Heart left ventricle (tissue), 13 donors: ENCODE results near the gene NSD1.

Experiments
- POLR2A ChIP-seq, 2 donors: fragments of 450-650 bp; IDR thresholded peaks; one replicate each; pipeline ENCODE4 v1.6.1; 2017; ENCODE audit warnings: antibody characterized with exemption in 2 of 2, mild to moderate bottlenecking in 2 of 2, moderate library complexity in 2 of 2
- TF ChIP-seq, protein P1 (sequence below), 12 donors: fragments of 200-600 bp; sonication (generic) in 4 of 12; IDR thresholded peaks; one replicate each; pipeline versions ENCODE4 v1.5.0 to v1.8.0; 2018 to 2022; ENCODE audit warnings: antibody characterized with exemption in 12 of 12, mild to moderate bottlenecking in 5 of 12
- donor health status: ischemic (EF 13 %, LVEDD 7.1; RV severe dilation, severe dysfunction).
- donor health status: DM: no; HTN: yes; CAD: no.
- donor health status: DM: no; HTN: no; CAD: no.
- donor health status: ischemic (EF 25% LVEDD 6.9; RV normal size, moderate dysfunction).
- donor health status: ischemic (EF 25% LVEDD 5.7; RV mildly dilated, moderate dysfunction).
- donor health status: ischemic (EF 35%, LVEDD 5.7; RV mildly dilated, moderate dysfunction).
- donor health status: nonischemic (EF 11% LVEDD 7.7; RV severe dilation, severe dysfunction).
- donor health status: DM: yes; HTN: yes; CAD: no.
- donor health status: PGD.
- donor health status: ischemic (EF 29% LVEDD 5.4; RV normal size, mild dysfunction).
- donor health status: nonischemic (EF 23%, LVEDD 6.1; RV moderate dilation, normal function).

DNA sequence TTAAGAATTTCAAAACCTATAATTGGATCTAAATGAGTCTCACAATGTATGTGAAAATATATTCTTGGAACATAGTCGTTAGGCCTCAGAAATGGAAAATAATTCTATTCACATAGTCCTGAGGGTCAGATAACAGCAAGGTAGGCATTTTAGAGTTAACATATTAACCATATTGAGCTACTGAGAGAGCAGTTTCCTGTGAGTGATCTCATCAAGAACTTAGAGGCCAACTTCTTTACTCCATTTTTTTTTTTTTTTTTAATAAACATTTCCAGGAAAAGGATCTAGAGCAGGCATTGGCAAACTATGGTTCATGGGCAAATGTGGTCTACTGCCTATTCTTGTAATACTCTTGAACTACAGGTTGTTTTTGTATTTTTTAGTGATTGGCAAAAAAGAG is 143.3 kb downstream of the NSD1 start:
- TF ChIP-seq, protein P1, sequence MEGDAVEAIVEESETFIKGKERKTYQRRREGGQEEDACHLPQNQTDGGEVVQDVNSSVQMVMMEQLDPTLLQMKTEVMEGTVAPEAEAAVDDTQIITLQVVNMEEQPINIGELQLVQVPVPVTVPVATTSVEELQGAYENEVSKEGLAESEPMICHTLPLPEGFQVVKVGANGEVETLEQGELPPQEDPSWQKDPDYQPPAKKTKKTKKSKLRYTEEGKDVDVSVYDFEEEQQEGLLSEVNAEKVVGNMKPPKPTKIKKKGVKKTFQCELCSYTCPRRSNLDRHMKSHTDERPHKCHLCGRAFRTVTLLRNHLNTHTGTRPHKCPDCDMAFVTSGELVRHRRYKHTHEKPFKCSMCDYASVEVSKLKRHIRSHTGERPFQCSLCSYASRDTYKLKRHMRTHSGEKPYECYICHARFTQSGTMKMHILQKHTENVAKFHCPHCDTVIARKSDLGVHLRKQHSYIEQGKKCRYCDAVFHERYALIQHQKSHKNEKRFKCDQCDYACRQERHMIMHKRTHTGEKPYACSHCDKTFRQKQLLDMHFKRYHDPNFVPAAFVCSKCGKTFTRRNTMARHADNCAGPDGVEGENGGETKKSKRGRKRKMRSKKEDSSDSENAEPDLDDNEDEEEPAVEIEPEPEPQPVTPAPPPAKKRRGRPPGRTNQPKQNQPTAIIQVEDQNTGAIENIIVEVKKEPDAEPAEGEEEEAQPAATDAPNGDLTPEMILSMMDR (IDR thresholded peaks at IDR 0.05), result no peak
- TF ChIP-seq POLR2A (IDR thresholded peaks at IDR 0.05), result no peak
